ENCODE results near the gene MYLK.

DNA sequence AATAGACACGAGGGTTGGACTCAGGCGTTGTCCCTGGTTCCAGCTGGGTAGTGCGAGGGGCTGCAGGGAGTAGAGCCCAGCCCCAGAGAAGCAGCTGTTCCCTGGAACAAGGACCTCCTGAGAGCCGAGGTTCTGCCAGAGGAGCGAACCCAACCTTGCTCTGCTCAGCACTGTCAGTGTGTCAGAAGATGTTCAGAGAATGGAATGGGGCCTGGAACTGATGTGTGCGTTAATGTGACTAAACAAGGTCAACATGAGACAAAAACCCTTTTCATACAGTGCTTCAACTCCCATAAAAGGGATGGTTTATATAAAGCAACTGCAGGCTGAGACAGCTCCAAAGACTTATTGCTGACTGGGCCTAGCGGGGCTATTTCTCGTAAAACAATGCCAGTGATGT lies 263.8 kb downstream of the MYLK start:
- TF ChIP-seq, protein P1, sequence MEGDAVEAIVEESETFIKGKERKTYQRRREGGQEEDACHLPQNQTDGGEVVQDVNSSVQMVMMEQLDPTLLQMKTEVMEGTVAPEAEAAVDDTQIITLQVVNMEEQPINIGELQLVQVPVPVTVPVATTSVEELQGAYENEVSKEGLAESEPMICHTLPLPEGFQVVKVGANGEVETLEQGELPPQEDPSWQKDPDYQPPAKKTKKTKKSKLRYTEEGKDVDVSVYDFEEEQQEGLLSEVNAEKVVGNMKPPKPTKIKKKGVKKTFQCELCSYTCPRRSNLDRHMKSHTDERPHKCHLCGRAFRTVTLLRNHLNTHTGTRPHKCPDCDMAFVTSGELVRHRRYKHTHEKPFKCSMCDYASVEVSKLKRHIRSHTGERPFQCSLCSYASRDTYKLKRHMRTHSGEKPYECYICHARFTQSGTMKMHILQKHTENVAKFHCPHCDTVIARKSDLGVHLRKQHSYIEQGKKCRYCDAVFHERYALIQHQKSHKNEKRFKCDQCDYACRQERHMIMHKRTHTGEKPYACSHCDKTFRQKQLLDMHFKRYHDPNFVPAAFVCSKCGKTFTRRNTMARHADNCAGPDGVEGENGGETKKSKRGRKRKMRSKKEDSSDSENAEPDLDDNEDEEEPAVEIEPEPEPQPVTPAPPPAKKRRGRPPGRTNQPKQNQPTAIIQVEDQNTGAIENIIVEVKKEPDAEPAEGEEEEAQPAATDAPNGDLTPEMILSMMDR (conservative IDR thresholded peaks at IDR 0.05; ENCODE audit: low read length): no peak
- no peak for TF ChIP-seq EZH2phosphoT487 (IDR thresholded peaks at IDR 0.05; ENCODE audit: borderline replicate concordance)

Measured in Loucy (cell line).